DND-41 (cell line): Measurements from ENCODE around the gene KCNMA1.

ENCODE experiments used
- ATAC-seq: fragments of 200-7000 bp; cut with Tn5 transposase; 3 replicates; pipeline ENCODE4 v1.9.1; 2021; ENCODE audit warnings: low read depth; ENCODE audit not compliant: insufficient read depth
- DNase-seq: peaks from one replicate; pipeline ENCODE4 v3.0.0-alpha.2; 2020
- H2AFZ ChIP-seq: 2 replicates; pipeline ENCODE4 v1.6.0; 2012; ENCODE audit warnings: low read depth, low read length
- H3K27ac ChIP-seq: 2 replicates; pipeline ENCODE4 v1.5.1; 2012; ENCODE audit warnings: low read length, inconsistent platforms
- H3K27me3 ChIP-seq: fragments of 200-600 bp; sonication (generic); 2 replicates; pipeline ENCODE4 v1.6.0; 2012; ENCODE audit warnings: low read length, mild to moderate bottlenecking, inconsistent platforms; ENCODE audit not compliant: insufficient read depth, poor library complexity
- H3K36me3 ChIP-seq: 2 replicates; pipeline ENCODE4 v1.5.1; 2012; ENCODE audit warnings: low read length, inconsistent platforms; ENCODE audit not compliant: insufficient read depth
- H3K4me1 ChIP-seq: 2 replicates; pipeline ENCODE4 v1.5.1; 2012; ENCODE audit warnings: mild to moderate bottlenecking, low read length; ENCODE audit not compliant: insufficient read depth
- H3K4me2 ChIP-seq: 2 replicates; pipeline ENCODE4 v1.6.0; 2012; ENCODE audit warnings: mild to moderate bottlenecking, moderate library complexity, low read length, inconsistent platforms; ENCODE audit not compliant: insufficient read depth
- H3K4me3 ChIP-seq, 2 experiments: fragments of 200-600 bp in 1 of 2; shearing (Covaris generic) in 1 of 2; 2 replicates each; pipeline ENCODE4 v1.5.1; 2012 to 2016; ENCODE audit warnings: inconsistent platforms in 2 of 2, low read length in 2 of 2, mild to moderate bottlenecking in 2 of 2, low read depth in 1 of 2, moderate library complexity in 1 of 2
- H3K79me2 ChIP-seq: 2 replicates; pipeline ENCODE4 v1.6.0; 2012; ENCODE audit warnings: low read length, inconsistent platforms; ENCODE audit not compliant: insufficient read depth
- H3K9ac ChIP-seq: 2 replicates; pipeline ENCODE4 v1.6.0; 2012; ENCODE audit warnings: low read depth, mild to moderate bottlenecking, inconsistent platforms, low read length, moderate library complexity
- H3K9me3 ChIP-seq: 2 replicates; pipeline ENCODE4 v1.5.1; 2012; ENCODE audit warnings: low read length, moderate library complexity, mild to moderate bottlenecking, inconsistent platforms; ENCODE audit not compliant: insufficient read depth, severe bottlenecking
- H4K20me1 ChIP-seq: 2 replicates; pipeline ENCODE4 v1.6.0; 2012; ENCODE audit warnings: low read length; ENCODE audit not compliant: insufficient read depth
- CTCF ChIP-seq: IDR thresholded peaks from 2 replicates; pipeline ENCODE4 v1.5.1; 2012; ENCODE audit warnings: borderline replicate concordance, low read length, moderate library complexity, mild to moderate bottlenecking; ENCODE audit not compliant: poor library complexity, severe bottlenecking; ENCODE audit errors: extremely low read depth
- EZH2 ChIP-seq: IDR thresholded peaks from 3 replicates; pipeline ENCODE4 v1.6.1; 2012; ENCODE audit warnings: borderline replicate concordance, low read depth, mild to moderate bottlenecking, moderate library complexity, low read length, inconsistent platforms; ENCODE audit not compliant: severe bottlenecking

The KCNMA1 gene

GRCh38 chr10:77671594-77672252 lies 34.1 kb upstream of the KCNMA1 start:
- Histone ChIP-seq H3K4me2 (no peak overlapping the region), H3K27ac (no peak overlapping the region)
- no peak for DNase-seq

GRCh38 chr10:77670817-77671443 lies 33.3 kb upstream of the KCNMA1 start:
- Histone ChIP-seq H3K79me2 (no peaks in the 10 kb centered on the region), H3K27ac (no peak overlapping the region), H3K27me3 (peaks cover 6% of the 10 kb centered on the region), H3K9me3 (no peaks in the 10 kb centered on the region), H3K4me1 (no peaks in the 10 kb centered on the region), H4K20me1 (no peaks in the 10 kb centered on the region), H3K4me2 (no peak overlapping the region), H3K4me3 (no peak overlapping the region), H3K36me3 (no peaks in the 10 kb centered on the region), H3K9ac (no peak overlapping the region), H2AFZ (no peak overlapping the region)
- TF ChIP-seq EZH2, result no peak
- no peak for TF ChIP-seq CTCF
- no peak for DNase-seq
- no peak for ATAC-seq

More at GRCh38 chr10:77671594-77672252, 34.1 kb upstream of the KCNMA1 start:
- Histone ChIP-seq H3K36me3 (no peaks in the 10 kb centered on the region), H4K20me1 (no peaks in the 10 kb centered on the region), H3K9me3 (no peaks in the 10 kb centered on the region), H3K9ac (no peak overlapping the region), H2AFZ (no peak overlapping the region), H3K4me3 (no peak overlapping the region), H3K27me3 (peaks cover 6% of the 10 kb centered on the region), H3K4me1 (no peaks in the 10 kb centered on the region), H3K79me2 (no peaks in the 10 kb centered on the region)
- no peak for TF ChIP-seq EZH2
- TF ChIP-seq CTCF, result no peak
- ATAC-seq, result no peak

- Histone ChIP-seq H3K36me3 (no peaks in the 10 kb centered on the region), H3K4me1 (no peaks in the 10 kb centered on the region), H3K4me3 (no peak overlapping the region), H3K27ac (no peak overlapping the region), H3K9ac (no peak overlapping the region), H3K79me2 (no peaks in the 10 kb centered on the region), H2AFZ (no peak overlapping the region), H3K4me2 (no peak overlapping the region), H4K20me1 (no peaks in the 10 kb centered on the region), H3K9me3 (no peaks in the 10 kb centered on the region), H3K27me3 (peaks cover 3% of the 10 kb centered on the region)
- DNase-seq (no peak), ATAC-seq (no peak)
- TF ChIP-seq EZH2 (no peak), CTCF (no peak)
Measured at GRCh38 chr10:77669892-77670291, 32.3 kb upstream of the KCNMA1 start.
